HG03135 (cell line): ENCODE data around the gene ZNF639.

Experiments used
- ATAC-seq: cut with Tn5 transposase; IDR thresholded peaks from one replicate; pipeline ENCODE4 v1.9.1; 2021; ENCODE audit warnings: mild to moderate bottlenecking, moderate library complexity; ENCODE audit not compliant: unreplicated experiment

ZNF639 gene

GRCh38 chr3:179309225-179310078 lies 13.4 kb upstream of the ZNF639 start:
- ATAC-seq, result peak; percentile 96

GRCh38 chr3:179318876-179319275 lies 4.0 kb upstream of the ZNF639 start:
- ATAC-seq, result no peak

- ATAC-seq, result no peak
Measured at GRCh38 chr3:179321668-179322285, 1.1 kb upstream of the ZNF639 start.

GRCh38 chr3:179323197-179324110 lies 623 bp downstream of the ZNF639 start:
- peak; percentile 41 for ATAC-seq

DNA sequence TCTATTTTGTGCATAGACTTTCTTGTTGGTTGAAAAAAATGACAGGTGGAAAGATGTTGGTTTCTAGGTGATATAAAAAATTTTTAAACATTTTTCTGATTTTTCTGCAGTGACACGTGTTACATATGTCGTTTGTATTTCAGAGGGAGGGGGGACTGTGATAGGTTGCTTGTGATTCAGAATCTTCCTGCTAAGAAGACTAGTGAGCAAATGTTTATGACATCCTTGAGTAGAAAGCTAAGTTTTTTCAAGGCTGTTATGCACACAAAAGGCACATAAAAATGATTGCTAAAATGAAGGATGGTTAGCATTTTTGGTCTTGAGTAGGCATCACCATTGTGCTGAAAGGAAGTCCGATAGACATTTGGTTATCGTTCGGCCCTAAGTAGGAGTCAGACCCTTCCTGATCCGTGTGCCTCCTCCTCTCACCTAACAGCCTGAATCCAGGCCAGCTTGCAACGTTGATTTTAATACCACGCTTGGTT lies 1.5 kb downstream of the ZNF639 start:
- ATAC-seq, result no peak

DNA sequence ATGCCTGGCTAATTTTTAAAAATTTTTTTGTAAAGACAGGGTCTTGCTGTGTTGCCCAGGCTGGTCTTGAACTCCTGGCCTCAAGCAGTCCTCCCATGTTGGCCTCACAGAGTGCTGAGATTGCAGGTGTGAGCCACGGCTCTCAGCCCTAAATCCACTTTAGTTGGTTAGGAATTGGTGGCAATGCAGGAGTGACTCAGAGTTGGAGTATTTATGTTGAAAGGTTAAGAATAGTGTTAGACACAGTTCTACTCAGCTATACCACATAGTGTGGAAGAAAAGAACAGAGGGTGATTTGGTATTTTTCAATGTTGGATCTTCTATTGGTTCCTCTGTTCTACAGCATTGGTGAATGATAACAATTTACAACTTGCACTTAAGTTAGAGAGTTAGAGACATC lies 7.6 kb downstream of the ZNF639 start:
- ATAC-seq, result no peak

DNA sequence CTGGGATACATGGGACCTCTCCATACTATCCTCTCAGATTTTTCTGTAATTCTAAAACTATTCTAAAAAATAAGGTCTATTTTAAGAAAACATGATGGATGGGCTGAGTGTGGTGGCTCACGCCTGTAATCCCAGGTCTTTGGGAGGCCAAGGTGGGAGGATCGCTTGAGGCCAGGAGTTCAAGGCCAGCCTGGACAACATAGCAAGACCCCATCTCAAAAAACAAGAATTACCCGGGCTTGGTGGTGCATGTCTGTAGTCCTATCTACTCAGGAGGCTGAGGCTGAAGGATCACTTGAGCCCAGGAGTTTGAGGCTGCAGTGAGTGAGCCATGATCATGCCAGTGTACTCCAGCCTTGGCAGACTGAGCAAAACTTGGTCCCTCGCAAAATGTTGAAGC lies 9.4 kb downstream of the ZNF639 start:
- ATAC-seq, result no peak

- no peak for ATAC-seq
Measured at GRCh38 chr3:179333084-179333483, 10.3 kb downstream of the ZNF639 start.

DNA sequence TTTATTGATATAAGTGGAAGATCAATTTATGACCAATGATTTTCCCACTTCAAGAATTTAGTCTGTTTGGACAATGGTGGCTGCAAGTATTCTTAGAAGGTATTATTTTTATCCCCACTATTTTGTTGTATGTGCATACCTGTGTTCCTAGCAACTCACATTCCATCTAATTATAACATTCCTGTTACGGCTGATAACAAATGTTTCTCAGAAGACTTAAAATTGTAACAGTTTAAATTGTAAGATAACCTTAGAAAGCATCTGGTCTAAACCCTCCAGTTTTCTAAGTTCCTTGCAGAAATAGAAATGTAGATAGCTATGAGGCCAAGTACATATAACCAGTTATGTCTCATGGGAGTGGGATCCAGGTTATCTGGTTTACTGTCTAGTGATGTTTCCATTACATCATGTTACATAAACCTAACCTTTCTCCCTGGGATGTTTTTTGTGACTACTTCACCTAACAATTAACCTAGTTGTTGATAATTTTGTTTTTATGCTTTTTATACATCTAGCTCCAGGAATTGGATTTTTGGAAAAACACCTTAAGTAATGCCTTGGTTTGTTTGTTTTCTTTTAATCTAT lies 13.6 kb downstream of the ZNF639 start:
- no peak for ATAC-seq

- ATAC-seq, result peak; percentile 93
Measured at GRCh38 chr3:179347345-179348194, 24.7 kb downstream of the ZNF639 start, which contains the start of gene MFN1. TSS of gene MFN1 (plus strand) at chr3:179347709. CDS start at chr3:179348852, 1,143 bp downstream.

DNA sequence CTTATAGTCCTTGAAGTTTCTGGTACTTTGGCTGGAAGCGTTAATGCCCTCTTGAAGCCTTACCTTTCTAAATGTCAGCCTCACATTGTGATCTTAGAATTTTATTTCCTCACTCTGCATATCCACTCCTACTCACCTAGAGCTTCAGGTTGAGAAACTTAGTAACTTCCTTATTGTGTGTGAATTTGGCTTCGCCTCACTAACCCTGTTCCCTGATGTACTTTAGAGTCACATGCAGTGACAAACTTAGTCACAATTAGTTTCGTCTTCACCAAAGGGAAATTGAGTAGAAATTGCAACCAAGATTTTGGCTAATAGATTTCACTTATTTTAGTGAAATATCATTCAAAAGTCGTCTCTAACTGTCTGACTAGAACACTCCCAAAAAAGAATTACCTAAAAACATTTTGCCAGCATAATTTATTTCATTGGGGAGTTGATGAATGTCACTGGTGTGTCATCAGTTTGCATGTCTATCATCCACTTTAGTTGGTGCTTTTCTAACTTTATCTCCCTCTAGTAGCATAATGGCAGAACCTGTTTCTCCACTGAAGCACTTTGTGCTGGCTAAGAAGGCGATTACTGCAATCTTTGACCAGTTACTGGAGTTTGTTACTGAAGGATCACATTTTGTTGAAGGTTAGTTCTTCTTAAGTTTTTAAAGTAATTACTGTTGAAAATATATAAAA lies 25.6 kb downstream of the ZNF639 start:
- peak; percentile 63 for ATAC-seq

DNA sequence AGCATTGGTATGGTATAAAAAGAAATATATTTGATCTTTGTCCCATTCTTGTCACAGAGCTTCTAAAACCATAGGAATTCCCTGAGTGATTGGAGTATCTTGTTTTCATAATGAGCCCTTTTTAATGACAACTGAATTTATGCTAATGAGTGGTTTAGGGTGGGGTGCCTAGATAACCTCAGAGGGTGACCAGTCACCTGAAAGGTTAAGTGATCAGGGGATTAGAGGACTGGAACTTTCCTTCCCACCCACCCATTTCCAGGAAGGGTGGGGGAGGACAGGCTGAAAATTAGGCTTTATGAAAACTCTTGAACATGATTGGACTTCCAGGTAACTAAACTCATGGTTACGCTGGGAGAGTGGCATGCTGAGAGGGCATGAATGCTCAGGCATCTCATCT lies 33.2 kb downstream of the ZNF639 start:
- ATAC-seq, result no peak

DNA sequence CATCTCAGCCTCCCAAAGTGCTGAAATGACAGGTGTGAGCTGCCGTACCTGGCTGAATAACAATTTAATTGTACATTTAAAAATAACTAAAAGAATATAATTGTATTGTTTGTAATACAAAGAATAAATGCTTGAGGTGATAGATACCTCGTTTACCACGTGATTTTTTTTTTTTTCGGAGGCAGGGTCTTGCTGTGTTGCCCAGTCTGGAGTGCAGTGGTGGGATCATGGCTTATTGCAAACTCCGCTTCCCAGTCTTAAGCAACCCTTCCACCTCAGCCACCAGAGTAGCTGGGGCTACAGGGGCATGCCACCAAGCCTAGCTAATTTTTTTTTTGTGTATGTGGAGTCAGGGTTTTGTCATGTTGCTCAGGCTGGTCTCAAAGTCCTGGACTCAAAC lies 40.5 kb downstream of the ZNF639 start:
- ATAC-seq, result no peak

DNA sequence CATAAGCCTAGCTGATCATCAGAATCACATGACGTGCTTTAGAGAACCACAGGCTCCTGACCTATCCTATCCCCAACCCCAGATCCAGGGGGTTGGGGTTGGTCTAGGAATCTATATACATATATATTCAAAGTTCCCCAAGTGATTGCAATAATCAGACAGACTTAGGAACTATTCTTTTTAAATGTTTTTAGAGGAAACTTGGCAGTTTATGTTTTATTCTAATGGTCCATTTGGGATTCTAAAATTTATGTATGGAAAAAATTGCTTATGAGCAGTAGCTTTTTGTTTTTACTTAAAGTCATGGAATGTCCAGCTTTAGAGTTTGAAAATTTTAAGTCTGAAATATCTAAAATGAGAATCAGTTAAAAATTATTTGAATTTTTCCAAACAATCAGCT lies 46.8 kb downstream of the ZNF639 start:
- ATAC-seq, result no peak

DNA sequence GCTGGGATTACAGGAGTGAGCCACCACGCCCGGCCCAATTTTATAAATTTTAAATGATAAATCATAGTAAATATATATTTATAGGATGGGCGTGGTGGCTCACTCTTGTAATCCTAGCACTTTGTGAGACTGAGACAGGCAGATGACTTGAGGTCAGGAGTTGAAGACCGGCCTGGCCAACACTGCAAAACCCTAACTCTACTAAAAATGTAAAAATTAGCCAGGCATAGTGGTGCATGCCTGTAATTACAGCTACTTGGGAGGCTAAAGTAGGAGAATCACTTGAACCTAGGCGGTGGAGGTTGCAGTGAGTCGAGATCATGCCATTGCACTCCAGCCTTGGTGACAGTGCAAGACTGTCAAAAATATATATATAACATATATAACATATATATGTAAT lies 51.1 kb downstream of the ZNF639 start:
- no peak for ATAC-seq

DNA sequence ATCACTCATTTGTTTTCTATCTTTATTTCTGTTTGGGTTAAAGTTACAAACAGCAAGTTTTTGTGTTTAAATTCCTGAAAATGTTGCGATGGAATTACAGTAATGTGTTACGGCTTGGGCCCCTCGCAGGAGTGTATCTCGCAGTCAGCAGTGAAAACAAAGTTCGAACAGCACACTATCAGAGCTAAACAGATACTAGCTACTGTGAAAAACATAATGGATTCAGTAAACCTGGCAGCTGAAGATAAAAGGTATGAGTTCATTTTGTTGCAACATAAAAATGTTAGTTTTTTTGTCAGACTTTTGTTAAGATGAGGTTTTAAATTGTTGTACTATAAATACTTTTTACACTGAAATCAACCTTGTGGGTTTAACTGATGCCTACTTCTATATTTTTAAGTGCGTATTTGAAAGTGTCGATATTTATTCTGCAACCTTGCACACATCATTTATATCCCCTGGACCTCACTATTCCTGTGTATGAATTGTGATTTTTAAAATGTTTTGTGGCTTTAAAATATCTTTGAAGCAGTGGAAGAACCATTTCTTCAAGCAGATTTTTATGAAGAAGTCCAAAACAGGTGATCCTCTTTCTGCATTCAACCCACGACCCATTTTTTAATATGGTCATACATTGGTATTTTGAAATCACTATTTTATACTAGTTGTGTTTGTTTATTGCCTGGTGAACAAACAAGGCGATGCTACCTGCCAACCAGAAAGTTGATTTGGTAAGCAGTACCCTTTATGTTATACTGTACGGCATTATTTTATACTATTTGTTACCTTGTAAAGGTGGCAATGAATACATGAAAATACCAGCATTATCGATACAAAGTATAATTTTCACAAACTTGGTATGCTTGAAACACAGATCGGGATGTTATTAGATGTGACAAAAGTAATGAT lies 52.5 kb downstream of the ZNF639 start:
- ATAC-seq, result no peak

DNA sequence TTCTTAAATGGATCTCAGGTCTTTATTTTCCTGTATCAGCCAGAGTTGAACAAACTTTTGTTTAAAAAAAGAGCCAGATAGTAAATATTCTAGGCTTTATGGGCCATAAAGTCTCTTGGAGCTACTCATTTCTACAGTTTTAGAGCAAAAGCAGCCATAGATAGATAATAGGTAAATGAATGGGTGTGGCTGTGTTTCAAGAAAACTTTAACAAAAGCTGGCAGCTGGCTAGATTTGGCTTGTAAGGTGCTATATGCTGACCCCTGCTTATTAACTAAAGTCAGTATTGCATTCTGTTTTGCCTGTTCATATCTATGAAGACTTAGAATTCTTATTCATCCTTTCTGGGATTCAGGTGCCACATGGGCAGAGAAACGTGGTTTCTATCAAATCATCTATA lies 53.6 kb downstream of the ZNF639 start:
- no peak for ATAC-seq
